ENCODE results near the gene CETP. TPM values are rescaled to one million over a fixed set of nuclear protein-coding genes. Genes with fewer than 3 reads are reported as not detected.

The CETP gene
- total RNA-seq, 1 donor from 2014 or later, result 0.32 TPM

DNA sequence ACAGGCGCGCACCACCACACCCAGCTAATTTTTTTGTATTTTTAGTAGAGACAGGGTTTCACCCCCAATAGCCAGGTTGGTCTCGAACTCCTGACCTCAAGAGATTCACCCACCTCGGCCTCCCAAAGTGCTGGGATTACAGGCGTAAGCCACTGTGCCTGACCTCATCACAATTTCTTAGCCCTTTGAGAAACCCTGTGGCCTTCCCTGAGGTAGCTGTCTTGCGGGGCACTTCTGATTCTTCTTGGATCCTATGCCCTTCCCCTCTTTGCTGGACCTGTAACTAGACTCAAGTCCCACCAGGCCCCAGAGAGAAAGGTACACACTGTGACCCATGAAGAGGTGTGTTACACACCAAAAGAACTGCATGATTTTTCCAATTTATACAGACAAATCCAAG lies 13.5 kb upstream of the CETP start:
- intact Hi-C loops (cut with DNase I), result no loop called here
- ATAC-seq (no peak), DNase-seq (ENCODE audit: missing footprints) (no peak)

DNA sequence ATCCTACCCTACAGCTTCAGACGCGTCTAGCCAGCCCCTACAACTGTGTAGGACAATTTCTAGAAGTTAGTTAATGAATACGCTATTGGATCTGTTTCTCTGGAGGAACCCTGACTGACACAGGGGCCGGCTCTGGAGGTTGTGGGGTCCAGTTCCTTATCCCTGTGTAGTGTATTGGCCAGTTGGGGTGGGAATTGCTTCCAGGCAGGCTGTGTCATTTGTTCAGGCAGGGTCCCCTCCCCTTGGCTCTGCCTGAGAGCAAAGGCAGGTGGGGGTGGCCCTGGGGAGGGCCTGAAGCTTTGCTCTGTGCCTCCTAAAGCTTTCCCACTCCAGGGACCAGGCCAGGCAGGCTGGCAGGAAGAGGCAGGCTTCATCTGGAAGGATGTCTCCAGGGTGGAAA lies 11.7 kb upstream of the CETP start:
- ATAC-seq (no peak), DNase-seq (ENCODE audit: missing footprints) (no peak)
- intact Hi-C loops (cut with DNase I), result no loop called here

DNA sequence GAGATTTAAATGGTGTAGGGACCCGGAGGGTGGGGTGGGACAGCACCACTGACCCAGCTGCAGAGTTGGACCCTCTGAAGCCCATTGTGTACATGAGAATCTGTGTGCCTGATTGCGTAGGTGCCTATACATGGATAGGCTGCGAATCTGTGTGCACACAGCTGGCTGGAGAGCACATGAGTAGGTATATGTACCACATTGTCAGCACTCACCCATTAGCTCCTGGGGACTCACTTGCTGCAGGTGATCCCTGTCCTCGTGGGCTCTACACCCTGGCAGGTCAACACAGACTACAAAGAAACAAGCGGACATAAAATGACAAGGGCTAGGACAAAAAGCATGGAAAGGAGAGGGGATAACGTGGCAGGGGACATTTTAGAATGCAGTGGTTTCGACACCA lies 11.3 kb upstream of the CETP start:
- intact Hi-C loops (cut with DNase I), result no loop called here
- ATAC-seq (no peak), DNase-seq (ENCODE audit: missing footprints) (no peak)

DNA sequence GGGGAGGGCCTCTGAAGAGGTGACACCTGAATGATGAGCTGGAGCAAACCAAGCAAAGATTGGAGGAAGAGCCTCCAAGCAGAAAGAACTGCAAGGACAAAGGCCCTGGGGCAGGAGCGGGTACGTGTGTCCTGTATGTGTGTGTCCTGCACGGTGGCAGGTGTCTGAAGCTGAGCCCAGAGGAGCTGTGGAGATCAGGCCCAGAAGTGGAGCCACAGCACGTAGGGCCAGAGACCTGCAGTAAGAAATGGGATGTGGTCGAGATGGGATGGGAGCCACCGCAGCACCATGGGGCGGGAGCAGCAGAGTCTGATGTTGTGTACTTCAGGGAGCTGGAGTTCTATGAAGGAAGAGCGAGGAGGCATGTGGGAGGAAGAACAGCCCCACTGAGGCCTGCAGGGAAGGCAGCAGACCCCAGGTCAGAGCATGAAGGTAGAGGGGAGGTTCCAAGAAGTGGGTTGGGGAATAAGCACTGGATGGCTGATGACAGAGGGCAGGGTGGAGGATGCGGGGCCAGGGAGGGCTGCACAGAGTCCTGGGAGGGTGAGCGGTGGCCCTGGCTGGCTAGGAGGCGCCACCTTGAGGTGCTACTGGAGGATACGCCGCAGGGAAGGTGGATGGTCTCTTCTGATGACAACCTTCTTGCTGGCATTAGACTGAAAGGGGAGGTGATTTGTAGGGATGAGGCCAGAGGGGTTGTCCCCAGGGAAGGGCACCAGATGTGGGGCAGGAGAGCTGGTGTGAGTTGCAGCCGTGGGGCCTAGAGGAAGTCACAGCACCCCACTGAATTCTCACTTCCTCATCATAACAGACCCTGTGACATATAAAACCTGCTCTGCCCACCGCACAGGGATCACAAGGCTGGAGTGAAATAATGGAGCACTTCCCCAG lies 10.6 kb upstream of the CETP start:
- intact Hi-C loops (cut with DNase I), result loop anchor here (1.0 kb wide), 1 partner anchor 84 kb away; no protein-coding TSS in a partner anchor

DNA sequence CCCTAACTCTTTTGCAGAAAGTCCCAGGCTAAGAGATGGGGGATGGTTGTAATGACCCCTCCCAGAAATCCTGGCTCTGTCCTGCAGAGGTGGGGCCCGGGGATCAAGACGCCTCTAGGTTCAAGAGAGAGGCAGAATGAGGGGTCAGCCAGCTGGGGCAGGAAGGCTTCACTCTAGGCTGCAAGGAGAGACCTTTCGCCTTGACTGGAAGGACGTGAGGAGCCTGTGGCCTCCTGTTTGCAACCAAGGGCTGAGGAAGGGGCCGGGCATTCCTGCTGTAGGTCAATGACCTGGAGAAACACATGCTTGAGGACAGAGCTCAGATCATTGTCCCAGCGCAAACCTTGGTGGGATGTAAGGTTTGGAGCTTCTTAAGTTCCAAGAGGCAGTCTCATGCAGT lies 8.7 kb upstream of the CETP start:
- ATAC-seq (no peak), DNase-seq (ENCODE audit: missing footprints) (no peak)
- intact Hi-C loops (cut with DNase I), result no loop called here

More for the DNA sequence above, 10.6 kb upstream of the CETP start:
- ATAC-seq (peak; percentile 75), DNase-seq (ENCODE audit: missing footprints) (no peak)

DNA sequence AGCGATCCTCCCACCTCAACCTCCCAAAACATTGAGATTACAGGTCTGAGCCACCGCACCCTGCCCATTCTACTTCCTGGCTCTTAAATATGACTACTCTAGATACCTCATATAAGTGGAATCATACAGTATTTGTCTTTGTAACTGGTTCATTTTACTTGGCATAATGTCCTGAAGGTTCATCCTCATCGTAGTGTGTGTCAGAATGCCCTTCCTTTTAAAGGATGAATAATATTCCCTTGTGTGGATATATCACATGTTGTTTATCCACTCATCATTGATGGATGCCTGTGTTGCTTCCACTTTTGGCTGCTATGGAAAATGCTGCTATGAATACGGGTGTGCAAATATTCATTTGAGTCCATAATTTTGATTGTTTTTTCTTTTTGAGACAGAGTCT lies 5.7 kb upstream of the CETP start:
- DNase-seq (ENCODE audit: missing footprints) (no peak), ATAC-seq (no peak)
- intact Hi-C loops (cut with DNase I), result no loop called here

DNA sequence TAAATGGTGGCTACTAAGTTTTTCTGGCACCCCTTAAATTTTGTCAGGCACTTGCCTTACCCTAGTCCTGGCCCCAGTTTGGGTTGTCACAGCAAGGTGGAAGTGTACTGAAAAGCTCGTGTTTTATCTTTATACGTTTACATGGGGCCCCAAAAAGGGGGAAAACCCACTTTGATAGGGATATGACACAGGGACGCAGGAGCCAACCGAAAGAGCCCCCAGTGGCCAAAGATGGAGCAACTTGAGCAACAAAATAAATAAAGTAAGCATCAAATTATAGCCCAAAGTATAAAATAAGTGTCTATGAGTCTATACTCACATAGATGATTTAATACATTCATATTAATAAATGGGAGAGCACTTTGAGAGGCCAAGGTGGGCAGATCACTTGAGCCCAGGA lies 5.0 kb upstream of the CETP start:
- no peak for ATAC-seq
- DNase-seq (ENCODE audit: missing footprints), result no peak
- intact Hi-C loops (cut with DNase I), result no loop called here

DNA sequence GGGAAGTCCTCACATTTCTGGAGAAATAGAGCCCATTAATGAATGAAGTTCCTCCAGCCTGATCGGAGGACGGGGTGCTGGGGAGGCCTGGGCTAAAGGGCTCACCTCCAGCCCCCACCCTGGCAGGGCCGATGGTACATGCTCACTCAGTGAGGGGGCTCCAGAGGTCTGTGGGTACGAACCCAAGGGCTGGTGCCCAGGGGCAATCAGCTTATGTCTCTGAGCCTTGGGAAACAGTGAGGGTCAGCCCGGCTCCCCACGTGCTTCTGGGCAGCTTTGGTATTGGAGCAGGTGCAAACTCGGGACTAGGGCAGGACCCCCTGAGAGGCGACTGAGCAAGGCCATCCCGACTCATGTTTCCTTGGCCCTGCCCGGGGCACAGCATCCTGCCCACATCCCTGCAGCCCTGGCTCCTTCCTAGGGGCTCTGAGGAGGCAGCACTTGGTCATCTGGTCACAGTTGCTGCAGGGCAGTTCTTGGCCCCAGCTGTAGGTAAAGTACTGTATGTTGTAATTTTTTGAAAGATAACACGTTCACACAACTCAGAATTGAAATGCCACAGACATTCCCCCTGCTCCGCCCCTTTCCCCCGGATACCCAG lies 969 bp upstream of the CETP start:
- intact Hi-C loops (cut with DNase I), result no loop called here
- ATAC-seq (no peak), DNase-seq (ENCODE audit: missing footprints) (no peak)

DNA sequence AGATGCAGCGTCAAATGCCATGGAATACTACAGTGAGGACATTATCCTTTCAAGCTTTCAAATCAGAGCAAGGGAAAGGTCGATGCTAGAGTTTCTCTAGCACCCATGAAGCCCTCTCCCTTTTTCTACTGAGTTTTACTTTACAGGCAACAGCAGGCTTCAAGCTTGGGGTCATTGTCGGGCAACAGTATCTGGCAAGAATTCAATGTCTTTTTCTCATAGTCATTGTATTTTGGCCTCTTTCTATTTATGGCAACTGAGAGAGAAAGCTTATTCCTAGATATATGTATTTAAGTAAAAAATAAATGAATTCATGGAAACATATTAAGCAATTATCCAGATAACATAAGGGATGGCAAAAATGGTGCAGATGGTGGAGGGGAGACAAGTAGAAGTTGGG lies 364 bp upstream of the CETP start:
- no peak for ATAC-seq
- intact Hi-C loops (cut with DNase I), result no loop called here
- DNase-seq (ENCODE audit: missing footprints), result no peak

DNA sequence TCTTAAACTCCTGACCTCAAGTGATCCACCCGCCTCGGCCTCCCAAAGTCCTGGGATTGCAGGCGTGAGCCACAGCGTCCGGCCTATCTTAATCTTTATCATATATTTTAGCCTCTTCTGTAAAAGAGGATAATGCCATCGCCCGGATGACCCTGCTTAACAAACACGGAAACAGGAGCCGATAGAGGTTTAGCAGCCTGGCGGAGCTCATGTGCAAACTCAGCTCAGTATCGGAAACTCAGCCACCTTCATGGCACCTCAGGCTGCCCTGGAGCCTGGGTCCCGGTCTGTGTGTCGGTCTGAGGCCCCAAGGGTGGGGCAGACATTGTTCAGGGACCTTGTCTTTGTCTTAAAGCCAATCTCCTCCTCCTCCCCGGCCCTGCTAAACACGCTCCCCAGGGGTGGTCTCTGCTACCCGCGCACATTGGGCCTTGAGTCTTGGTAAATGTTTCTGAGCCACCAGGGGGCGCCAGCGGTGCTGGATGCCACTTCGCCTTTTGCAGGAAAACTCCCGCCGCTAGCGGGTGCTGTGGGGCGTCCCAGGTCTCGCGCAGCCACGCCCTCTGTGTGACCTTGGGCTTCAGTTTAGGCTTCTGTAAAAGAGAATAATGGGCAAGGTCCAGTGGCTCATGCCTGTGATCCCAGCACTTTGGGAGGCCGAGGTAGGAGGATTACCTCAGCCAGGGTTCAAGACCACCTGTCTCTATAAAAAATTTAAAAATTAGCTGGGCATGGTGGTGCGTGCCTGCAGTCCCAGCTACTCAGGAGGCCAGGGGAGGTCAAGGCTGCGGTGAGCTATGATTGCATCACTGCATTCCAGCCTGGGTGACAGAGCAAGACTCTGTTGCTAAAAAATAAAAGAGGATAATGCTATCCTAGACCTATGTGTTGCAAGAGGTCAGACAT lies 2.7 kb downstream of the CETP start:
- intact Hi-C loops (cut with DNase I), result loop anchor here (1.0 kb wide), 1 partner anchor 81 kb away; no protein-coding TSS in a partner anchor
- ATAC-seq (peak; percentile 51), DNase-seq (ENCODE audit: missing footprints) (peak; percentile 96)

DNA sequence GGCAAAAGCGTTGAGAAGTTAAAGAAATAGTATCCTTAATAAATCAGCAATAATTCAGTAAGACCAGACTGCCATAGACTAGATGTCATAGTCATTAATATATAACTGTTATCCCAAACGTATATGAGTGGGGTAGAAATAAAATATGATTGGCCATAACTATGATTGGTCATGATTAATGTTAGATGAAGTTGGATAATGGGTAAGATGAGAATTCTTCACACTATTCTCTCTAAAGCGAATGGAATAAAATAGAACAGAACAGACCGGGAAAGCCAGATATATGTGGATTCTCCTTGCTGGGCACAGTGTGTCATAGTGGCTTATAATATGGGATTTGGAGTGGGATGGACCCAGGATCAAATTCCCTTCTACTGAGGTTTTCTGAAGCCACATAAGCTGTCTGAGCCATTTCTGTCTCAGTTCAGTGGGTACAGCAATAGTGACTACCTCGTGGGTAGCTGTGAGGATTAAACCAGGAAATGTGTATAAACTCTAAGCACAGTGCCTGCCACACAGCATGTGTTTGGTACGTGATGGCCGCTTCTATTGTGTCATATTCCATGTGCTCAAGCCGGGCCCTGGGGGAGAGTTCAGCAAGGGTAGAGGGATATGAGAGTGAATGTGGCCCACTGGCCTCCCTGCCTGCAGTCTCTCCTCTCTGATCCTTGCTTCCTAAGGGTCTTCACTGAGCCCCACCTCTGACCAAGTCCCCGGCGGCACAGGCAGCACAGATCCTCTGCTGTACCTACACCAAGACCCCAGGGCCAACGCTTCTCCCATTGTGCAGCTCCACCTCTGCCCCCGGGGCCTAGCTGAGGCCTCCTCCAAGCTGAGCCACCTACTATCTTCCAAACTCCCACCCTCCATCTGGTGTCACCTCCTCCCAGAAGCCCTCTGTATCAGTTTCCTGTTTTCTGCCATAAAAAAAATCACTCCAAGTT lies 3.7 kb downstream of the CETP start:
- ATAC-seq (no peak), DNase-seq (ENCODE audit: missing footprints) (no peak)
- intact Hi-C loops (cut with DNase I), result no loop called here

DNA sequence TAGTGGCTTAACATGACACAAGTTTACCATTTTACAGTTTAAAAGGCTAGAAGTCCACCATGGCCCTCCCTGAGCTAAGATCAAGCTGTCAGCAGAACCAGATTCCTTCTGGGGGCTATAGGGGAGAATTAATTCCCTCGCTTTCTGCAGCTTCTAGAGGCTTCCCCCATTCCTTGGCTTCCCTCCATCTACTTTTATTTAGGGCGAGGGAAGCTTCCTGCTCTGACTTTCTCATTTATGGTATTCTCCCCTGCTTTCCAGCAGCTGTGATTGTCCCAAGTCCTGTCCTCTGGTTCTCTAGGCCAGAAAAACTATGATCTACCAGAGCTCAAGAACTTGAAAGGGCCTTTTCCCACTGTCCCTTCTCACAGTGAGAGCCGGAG lies 4.3 kb downstream of the CETP start:
- DNase-seq (ENCODE audit: missing footprints) (no peak), ATAC-seq (no peak)
- intact Hi-C loops (cut with DNase I), result no loop called here

DNA sequence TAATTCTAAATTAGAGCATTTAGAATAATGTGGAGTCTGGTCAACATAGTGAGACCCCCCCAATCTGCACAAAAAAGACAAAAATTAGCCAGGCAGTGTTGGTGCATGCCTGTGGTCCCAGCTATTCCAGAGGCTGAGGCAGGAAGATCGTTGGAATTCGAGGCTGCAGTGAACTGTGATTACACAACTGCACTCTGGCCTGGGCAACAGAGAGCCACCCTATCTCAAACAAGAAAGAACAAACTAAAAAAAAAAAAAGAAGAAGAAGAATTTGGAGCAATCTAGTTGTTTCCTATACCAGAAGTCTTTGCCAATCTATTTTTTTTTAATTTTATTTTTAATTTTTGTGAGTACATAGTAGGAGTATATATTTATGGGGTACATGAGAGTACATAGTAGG lies 6.0 kb downstream of the CETP start:
- DNase-seq (ENCODE audit: missing footprints), result no peak
- intact Hi-C loops (cut with DNase I), result no loop called here
- no peak for ATAC-seq

DNA sequence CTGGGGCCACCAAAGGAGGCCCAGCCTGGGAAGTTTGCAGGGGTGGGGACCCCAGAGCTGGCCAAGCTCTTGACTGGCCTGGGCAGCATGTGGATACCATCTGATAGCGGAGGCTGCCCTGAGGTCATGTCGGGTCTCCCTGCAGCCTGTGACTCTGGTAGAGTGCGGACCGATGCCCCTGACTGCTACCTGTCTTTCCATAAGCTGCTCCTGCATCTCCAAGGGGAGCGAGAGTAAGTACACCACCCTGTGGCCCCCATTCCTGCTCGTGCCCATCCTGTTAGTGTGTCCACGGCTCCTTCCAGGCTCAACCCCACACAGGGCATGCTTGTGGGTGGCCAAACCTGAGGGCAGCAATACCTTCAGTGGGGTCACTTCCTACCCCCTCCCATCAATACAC lies 8.0 kb downstream of the CETP start:
- intact Hi-C loops (cut with DNase I), result no loop called here
- DNase-seq (ENCODE audit: missing footprints), result no peak
- ATAC-seq, result no peak

DNA sequence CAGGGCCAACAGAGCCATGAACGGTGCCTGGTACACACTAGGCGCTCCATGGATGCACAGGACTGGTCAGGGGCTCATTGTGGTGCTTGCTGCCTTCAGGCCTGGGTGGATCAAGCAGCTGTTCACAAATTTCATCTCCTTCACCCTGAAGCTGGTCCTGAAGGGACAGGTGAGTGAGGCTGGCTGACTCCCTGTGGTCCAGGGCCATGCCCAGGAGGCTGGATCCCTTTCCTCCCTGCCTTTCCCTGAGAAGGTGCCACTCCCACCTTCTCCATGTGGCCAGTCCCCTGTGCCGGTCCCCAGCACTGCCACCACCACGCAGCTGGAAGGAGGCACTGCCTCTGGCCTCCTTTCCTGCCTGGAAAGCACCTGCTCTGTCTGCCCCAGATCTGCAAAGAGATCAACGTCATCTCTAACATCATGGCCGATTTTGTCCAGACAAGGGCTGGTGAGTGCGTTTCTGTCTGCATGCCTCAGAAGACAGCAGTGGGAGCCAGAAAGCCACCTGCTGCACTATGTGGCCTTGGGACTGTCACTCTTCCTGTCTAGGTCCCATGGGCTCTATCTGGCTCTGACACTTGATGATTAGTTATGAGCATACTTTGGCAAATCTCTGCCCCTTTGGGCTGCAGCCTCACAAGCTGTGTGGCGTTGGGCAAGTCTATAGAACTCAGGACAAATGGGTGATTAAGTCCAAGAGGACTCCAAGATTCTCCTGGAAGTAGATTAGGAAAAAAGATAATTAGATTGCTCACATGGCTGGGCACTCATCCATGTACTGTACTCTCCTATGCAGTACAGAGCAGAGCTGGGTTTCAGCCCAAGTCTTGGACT lies 9.4 kb downstream of the CETP start:
- intact Hi-C loops (cut with DNase I), result no loop called here
- ATAC-seq (no peak), DNase-seq (ENCODE audit: missing footprints) (no peak)

DNA sequence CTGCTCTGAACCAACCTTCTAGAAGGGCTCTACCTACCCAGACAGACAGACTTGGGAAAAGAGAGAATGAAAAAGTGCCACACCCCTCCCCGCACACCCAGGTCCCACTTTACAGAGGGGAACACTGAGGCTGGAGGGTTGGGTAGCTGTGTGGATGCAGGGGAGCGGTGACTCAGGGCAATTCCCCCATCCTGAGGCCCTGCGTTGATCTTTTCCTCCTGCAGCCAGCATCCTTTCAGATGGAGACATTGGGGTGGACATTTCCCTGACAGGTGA lies 10.0 kb downstream of the CETP start:
- ATAC-seq (no peak), DNase-seq (ENCODE audit: missing footprints) (no peak)
- intact Hi-C loops (cut with DNase I), result no loop called here

DNA sequence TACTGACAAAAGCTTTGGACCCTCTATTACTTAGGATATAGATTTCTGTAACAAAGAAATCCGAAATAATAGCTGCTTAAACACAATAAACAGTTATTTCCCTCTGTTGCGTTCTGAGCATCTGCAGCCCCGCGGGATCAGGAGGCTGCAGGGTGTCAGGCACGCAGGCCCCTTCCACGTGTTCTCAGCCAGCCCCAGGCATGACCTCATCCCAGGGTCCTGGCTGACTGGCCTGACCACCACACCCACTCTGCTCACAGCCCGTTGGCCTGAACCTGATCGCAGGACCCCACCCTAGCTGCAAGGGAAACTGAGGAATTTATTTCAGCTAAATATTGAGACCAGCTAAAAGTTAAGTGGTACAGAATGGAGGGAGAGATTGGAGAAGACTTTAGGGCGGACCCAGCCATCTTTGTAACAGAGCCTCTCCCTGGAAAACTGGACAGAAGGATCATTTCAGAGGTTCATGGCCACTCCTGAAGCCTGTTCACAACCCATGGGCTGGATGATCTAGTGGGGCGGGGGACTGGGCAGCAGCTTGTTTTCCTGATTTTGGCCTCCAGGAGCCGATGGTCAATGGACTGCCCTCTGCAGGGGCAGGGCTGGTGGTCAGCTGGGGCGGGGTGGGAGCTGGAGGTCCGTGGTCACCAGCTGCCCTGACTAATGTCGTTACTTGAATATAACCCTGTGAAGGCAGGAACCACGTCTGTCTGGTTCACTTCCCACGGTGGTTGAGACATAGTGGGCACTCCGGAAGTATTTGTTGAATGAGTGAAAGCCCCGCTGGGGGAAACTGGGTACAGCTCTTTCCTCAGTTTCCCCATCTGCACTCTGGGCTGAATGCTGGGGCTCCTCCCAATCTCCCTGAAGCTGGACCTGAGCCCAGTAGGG lies 10.9 kb downstream of the CETP start:
- intact Hi-C loops (cut with DNase I), result no loop called here
- ATAC-seq (no peak), DNase-seq (ENCODE audit: missing footprints) (no peak)

Measured in Right ventricle myocardium inferior (tissue), 1 donor.